ENCODE data around the gene RTN1.

The RTN1 gene

GRCh38 chr14:59848671-59849070, 21.9 kb downstream of the RTN1 start:
- no peaks in the 10 kb centered on the region for H3K27me3 ChIP-seq (replicated peaks; ENCODE audit: control insufficient read depth, insufficient read depth, low read length)
- DNase-seq (ENCODE audit: extremely low read depth, insufficient read length): no peak
- TF ChIP-seq, protein P1, sequence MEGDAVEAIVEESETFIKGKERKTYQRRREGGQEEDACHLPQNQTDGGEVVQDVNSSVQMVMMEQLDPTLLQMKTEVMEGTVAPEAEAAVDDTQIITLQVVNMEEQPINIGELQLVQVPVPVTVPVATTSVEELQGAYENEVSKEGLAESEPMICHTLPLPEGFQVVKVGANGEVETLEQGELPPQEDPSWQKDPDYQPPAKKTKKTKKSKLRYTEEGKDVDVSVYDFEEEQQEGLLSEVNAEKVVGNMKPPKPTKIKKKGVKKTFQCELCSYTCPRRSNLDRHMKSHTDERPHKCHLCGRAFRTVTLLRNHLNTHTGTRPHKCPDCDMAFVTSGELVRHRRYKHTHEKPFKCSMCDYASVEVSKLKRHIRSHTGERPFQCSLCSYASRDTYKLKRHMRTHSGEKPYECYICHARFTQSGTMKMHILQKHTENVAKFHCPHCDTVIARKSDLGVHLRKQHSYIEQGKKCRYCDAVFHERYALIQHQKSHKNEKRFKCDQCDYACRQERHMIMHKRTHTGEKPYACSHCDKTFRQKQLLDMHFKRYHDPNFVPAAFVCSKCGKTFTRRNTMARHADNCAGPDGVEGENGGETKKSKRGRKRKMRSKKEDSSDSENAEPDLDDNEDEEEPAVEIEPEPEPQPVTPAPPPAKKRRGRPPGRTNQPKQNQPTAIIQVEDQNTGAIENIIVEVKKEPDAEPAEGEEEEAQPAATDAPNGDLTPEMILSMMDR (IDR thresholded peaks at IDR 0.05; ENCODE audit: insufficient read depth, low read length, poor library complexity, severe bottlenecking): no peak
- no peak overlapping the region for H3K4me3 ChIP-seq (replicated peaks; ENCODE audit: low read depth, low read length)
- no peaks in the 10 kb centered on the region for H3K36me3 ChIP-seq (ENCODE audit: control insufficient read depth, insufficient read depth, low read length)

- Histone ChIP-seq H3K36me3 (ENCODE audit: control insufficient read depth, insufficient read depth, low read length) (no peaks in the 10 kb centered on the region), H3K4me3 (replicated peaks; ENCODE audit: low read depth, low read length) (no peak overlapping the region), H3K27me3 (replicated peaks; ENCODE audit: control insufficient read depth, insufficient read depth, low read length) (no peaks in the 10 kb centered on the region)
- TF ChIP-seq, protein P1 (IDR thresholded peaks at IDR 0.05; ENCODE audit: insufficient read depth, low read length, poor library complexity, severe bottlenecking): no peak
- no peak for DNase-seq (ENCODE audit: extremely low read depth, insufficient read length)
Observed at GRCh38 chr14:59847711-59848110, 22.9 kb downstream of the RTN1 start.

- DNase-seq (ENCODE audit: extremely low read depth, insufficient read length): no peak
- H3K4me3 ChIP-seq (replicated peaks; ENCODE audit: low read depth, low read length): no peak overlapping the region
- TF ChIP-seq, protein P1 (IDR thresholded peaks at IDR 0.05; ENCODE audit: insufficient read depth, low read length, poor library complexity, severe bottlenecking): no peak
- no peaks in the 10 kb centered on the region for H3K36me3 ChIP-seq (ENCODE audit: control insufficient read depth, insufficient read depth, low read length)
- no peaks in the 10 kb centered on the region for H3K27me3 ChIP-seq (replicated peaks; ENCODE audit: control insufficient read depth, insufficient read depth, low read length)
Observed at GRCh38 chr14:59846595-59846994, 24.0 kb downstream of the RTN1 start.

- no peak overlapping the region for H3K4me3 ChIP-seq (replicated peaks; ENCODE audit: low read depth, low read length)
- no peak for DNase-seq (ENCODE audit: extremely low read depth, insufficient read length)
- TF ChIP-seq, protein P1 (IDR thresholded peaks at IDR 0.05; ENCODE audit: insufficient read depth, low read length, poor library complexity, severe bottlenecking): no peak
- no peaks in the 10 kb centered on the region for H3K27me3 ChIP-seq (replicated peaks; ENCODE audit: control insufficient read depth, insufficient read depth, low read length)
- H3K36me3 ChIP-seq (ENCODE audit: control insufficient read depth, insufficient read depth, low read length): no peaks in the 10 kb centered on the region
Observed at GRCh38 chr14:59845245-59845644, 25.3 kb downstream of the RTN1 start.

GRCh38 chr14:59844186-59844812, 26.3 kb downstream of the RTN1 start:
- H3K4me3 ChIP-seq (replicated peaks; ENCODE audit: low read depth, low read length): no peak overlapping the region
- TF ChIP-seq, protein P1 (IDR thresholded peaks at IDR 0.05; ENCODE audit: insufficient read depth, low read length, poor library complexity, severe bottlenecking): no peak
- no peak for DNase-seq (ENCODE audit: extremely low read depth, insufficient read length)
- H3K36me3 ChIP-seq (ENCODE audit: control insufficient read depth, insufficient read depth, low read length): no peaks in the 10 kb centered on the region
- H3K27me3 ChIP-seq (replicated peaks; ENCODE audit: control insufficient read depth, insufficient read depth, low read length): no peaks in the 10 kb centered on the region

DNA sequence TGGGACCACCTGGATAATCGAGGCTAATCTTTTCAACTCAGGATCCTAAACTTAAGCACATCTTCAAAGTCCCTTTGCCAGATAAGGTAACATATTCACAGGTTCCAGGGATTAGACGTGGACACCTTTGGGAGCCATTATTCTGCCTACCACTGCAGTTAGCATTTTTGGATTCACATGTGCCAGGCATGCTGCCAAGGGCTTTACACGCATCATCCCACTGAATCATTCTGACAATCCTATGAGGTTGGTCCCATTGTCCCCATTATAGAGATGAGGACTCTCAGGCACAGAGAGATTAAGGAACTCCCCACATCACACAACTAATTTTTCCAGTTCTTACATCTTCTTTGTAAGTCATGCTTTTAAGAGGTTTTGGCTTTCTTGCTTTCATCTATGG, 34.5 kb downstream of the RTN1 start:
- H3K27me3 ChIP-seq (replicated peaks; ENCODE audit: control insufficient read depth, insufficient read depth, low read length): no peaks in the 10 kb centered on the region
- TF ChIP-seq, protein P1 (IDR thresholded peaks at IDR 0.05; ENCODE audit: insufficient read depth, low read length, poor library complexity, severe bottlenecking): no peak
- no peaks in the 10 kb centered on the region for H3K36me3 ChIP-seq (ENCODE audit: control insufficient read depth, insufficient read depth, low read length)
- no peak for DNase-seq (ENCODE audit: extremely low read depth, insufficient read length)
- no peak overlapping the region for H3K4me3 ChIP-seq (replicated peaks; ENCODE audit: low read depth, low read length)

Data from GM06990 (cell line).